ENCODE measurements around the gene SMYD4.

The SMYD4 gene

GRCh38 chr17:1733759-1734158 lies 95.9 kb downstream of the SMYD4 start:
- Histone ChIP-seq H3K9ac (ENCODE audit: insufficient read length, low read depth) (no peak overlapping the region), H3K4me1 (ENCODE audit: insufficient read depth, insufficient read length) (no peaks in the 10 kb centered on the region), H3K4me3 (ENCODE audit: insufficient read length, low read depth) (no peak overlapping the region), H3K9me3 (ENCODE audit: insufficient read depth, low read length) (peaks cover 30% of the 10 kb centered on the region; the same call in 1 of the 2 replicates), H3K27me3 (ENCODE audit: insufficient read depth, insufficient read length) (no peaks in the 10 kb centered on the region), H3K36me3 (ENCODE audit: insufficient read depth, insufficient read length, low read length) (peaks cover 33% of the 10 kb centered on the region)
- no peak for DNase-seq (ENCODE audit: low read depth, low spot score)
- no peak for TF ChIP-seq SUZ12 (IDR thresholded peaks at IDR 0.05; ENCODE audit: extremely low read depth, insufficient read depth, insufficient read length)
- TF ChIP-seq YY1 (IDR thresholded peaks at IDR 0.05; ENCODE audit: insufficient read depth, insufficient read length): no peak
- TF ChIP-seq ZNF274 (IDR thresholded peaks at IDR 0.05; ENCODE audit: low read depth, low read length): no peak

DNA sequence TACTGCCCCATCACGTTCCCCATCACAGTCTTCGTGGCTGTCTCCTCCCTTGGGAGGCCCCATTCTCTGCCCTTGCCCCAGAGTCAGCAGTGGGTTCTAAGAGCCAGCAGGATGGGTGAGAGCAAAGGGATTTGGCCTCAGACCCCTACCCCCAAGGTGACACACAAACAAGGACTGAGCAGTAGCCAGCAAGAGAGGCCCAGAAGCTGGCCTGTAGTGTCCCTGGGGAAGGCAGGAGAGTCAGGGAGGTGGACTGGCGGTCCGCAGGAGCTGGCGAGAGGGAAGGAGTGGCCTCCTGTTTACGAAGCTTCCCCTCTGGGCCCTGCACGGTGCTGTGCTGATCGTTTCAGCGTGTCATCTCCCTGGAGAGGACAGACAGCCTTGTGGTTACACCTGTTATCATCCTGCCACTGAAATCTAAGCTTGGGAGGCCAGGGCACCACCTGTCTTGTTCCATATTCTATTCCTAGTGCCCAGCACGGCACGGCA lies 96.8 kb downstream of the SMYD4 start:
- Histone ChIP-seq H3K27me3 (ENCODE audit: insufficient read depth, insufficient read length) (no peaks in the 10 kb centered on the region), H3K9me3 (ENCODE audit: insufficient read depth, low read length) (peaks cover 21% of the 10 kb centered on the region; the same call in 1 of the 2 replicates), H3K36me3 (ENCODE audit: insufficient read depth, insufficient read length, low read length) (peaks cover 38% of the 10 kb centered on the region), H3K9ac (ENCODE audit: insufficient read length, low read depth) (no peak overlapping the region), H3K4me3 (ENCODE audit: insufficient read length, low read depth) (no peak overlapping the region), H3K4me1 (ENCODE audit: insufficient read depth, insufficient read length) (no peaks in the 10 kb centered on the region)
- no peak for DNase-seq (ENCODE audit: low read depth, low spot score)
- TF ChIP-seq YY1 (IDR thresholded peaks at IDR 0.05; ENCODE audit: insufficient read depth, insufficient read length): no peak
- TF ChIP-seq SUZ12 (IDR thresholded peaks at IDR 0.05; ENCODE audit: extremely low read depth, insufficient read depth, insufficient read length): no peak
- TF ChIP-seq ZNF274 (IDR thresholded peaks at IDR 0.05; ENCODE audit: low read depth, low read length): no peak

GRCh38 chr17:1732241-1732832 lies 97.4 kb downstream of the SMYD4 start:
- no peak for DNase-seq (ENCODE audit: low read depth, low spot score)

DNA sequence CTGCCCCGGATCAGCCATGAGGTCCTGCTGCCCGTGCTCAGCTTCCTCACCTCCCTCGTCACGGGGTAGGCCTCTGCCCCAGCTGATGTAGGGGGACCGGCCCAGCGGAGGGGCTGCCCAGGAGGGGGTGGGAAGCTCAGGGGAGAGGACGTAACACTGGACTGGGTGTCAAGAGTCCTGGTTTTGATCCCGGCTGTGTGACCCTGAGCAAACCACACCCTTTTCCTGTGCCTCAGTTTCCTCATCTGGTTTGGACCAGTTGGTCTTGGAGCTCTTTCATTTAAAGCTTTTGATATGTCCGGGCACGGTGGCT lies 98.6 kb downstream of the SMYD4 start:
- Histone ChIP-seq H3K9me3 (ENCODE audit: insufficient read depth, low read length) (peaks cover 5% of the 10 kb centered on the region; the same call in 1 of the 2 replicates), H3K9ac (ENCODE audit: insufficient read length, low read depth) (no peak overlapping the region), H3K4me1 (ENCODE audit: insufficient read depth, insufficient read length) (no peaks in the 10 kb centered on the region), H3K27me3 (ENCODE audit: insufficient read depth, insufficient read length) (no peaks in the 10 kb centered on the region), H3K4me3 (ENCODE audit: insufficient read length, low read depth) (no peak overlapping the region), H3K36me3 (ENCODE audit: insufficient read depth, insufficient read length, low read length) (peaks cover 40% of the 10 kb centered on the region)
- no peak for DNase-seq (ENCODE audit: low read depth, low spot score)
- TF ChIP-seq ZNF274 (IDR thresholded peaks at IDR 0.05; ENCODE audit: low read depth, low read length): no peak
- TF ChIP-seq SUZ12 (IDR thresholded peaks at IDR 0.05; ENCODE audit: extremely low read depth, insufficient read depth, insufficient read length): no peak
- no peak for TF ChIP-seq YY1 (IDR thresholded peaks at IDR 0.05; ENCODE audit: insufficient read depth, insufficient read length)

More at GRCh38 chr17:1732241-1732832, 97.4 kb downstream of the SMYD4 start:
- Histone ChIP-seq H3K9ac (ENCODE audit: insufficient read length, low read depth) (no peak overlapping the region), H3K27me3 (ENCODE audit: insufficient read depth, insufficient read length) (no peaks in the 10 kb centered on the region), H3K4me1 (ENCODE audit: insufficient read depth, insufficient read length) (no peaks in the 10 kb centered on the region), H3K4me3 (ENCODE audit: insufficient read length, low read depth) (no peak overlapping the region), H3K36me3 (ENCODE audit: insufficient read depth, insufficient read length, low read length) (peaks cover 37% of the 10 kb centered on the region), H3K9me3 (ENCODE audit: insufficient read depth, low read length) (peaks cover 16% of the 10 kb centered on the region; the same call in 1 of the 2 replicates)
- TF ChIP-seq YY1 (IDR thresholded peaks at IDR 0.05; ENCODE audit: insufficient read depth, insufficient read length): no peak
- no peak for TF ChIP-seq ZNF274 (IDR thresholded peaks at IDR 0.05; ENCODE audit: low read depth, low read length)
- TF ChIP-seq SUZ12 (IDR thresholded peaks at IDR 0.05; ENCODE audit: extremely low read depth, insufficient read depth, insufficient read length): no peak

DNA sequence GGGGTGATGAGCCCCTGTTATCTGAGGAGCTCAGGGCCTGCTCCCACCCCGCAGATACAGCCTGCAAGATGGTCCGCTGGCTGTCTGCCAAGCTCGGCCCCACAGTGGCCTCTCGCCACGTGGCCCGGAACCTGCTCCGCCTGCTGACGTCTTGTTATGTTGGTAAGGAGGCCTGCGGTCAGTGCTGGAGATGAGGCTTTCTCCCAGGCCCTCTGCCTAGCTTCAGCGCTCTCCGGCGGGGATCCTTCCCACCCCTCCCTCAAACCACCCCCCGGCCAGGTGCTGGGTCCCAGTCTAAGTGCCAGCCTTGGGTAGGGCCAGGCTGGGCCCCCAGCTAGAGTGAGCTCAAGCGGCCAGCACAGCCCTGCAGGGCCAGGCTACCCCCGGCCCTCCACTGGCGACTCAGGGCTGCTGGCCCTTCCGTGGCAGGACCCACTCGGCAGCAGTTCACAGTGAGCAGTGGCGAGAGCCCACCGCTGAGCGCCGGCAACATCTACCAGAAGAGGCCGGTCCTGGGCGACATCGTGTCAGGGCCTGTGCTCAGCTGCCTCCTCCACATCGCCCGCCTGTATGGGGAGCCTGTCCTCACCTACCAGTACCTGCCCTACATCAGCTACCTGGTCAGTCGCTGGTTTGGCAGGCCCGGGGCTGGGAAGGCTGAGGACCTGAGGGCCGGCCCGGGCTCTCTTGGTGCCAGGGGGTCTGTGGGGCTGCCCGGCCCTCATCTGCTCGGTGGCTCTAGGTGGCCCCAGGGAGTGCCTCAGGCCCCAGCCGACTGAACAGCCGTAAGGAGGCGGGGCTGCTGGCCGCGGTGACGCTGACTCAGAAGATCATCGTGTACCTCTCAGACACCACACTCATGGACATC lies 99.1 kb downstream of the SMYD4 start:
- TF ChIP-seq SUZ12 (IDR thresholded peaks at IDR 0.05; ENCODE audit: extremely low read depth, insufficient read depth, insufficient read length) (no peak), YY1 (IDR thresholded peaks at IDR 0.05; ENCODE audit: insufficient read depth, insufficient read length) (no peak), ZNF274 (IDR thresholded peaks at IDR 0.05; ENCODE audit: low read depth, low read length) (no peak)
- H3K36me3 ChIP-seq (ENCODE audit: insufficient read depth, insufficient read length, low read length): peaks cover 40% of the 10 kb centered on the region

GRCh38 chr17:1729966-1730325 lies 99.8 kb downstream of the SMYD4 start:
- H3K27me3 ChIP-seq (ENCODE audit: insufficient read depth, insufficient read length): no peaks in the 10 kb centered on the region
- DNase-seq (ENCODE audit: low read depth, low spot score): no peak
- H3K9me3 ChIP-seq (ENCODE audit: insufficient read depth, low read length): no peaks in the 10 kb centered on the region; the same call in 1 of the 2 replicates
- TF ChIP-seq SUZ12 (IDR thresholded peaks at IDR 0.05; ENCODE audit: extremely low read depth, insufficient read depth, insufficient read length) (no peak), ZNF274 (IDR thresholded peaks at IDR 0.05; ENCODE audit: low read depth, low read length) (no peak), YY1 (IDR thresholded peaks at IDR 0.05; ENCODE audit: insufficient read depth, insufficient read length) (no peak)
- H3K4me3 ChIP-seq (ENCODE audit: insufficient read length, low read depth): no peak overlapping the region
- peaks cover 40% of the 10 kb centered on the region for H3K36me3 ChIP-seq (ENCODE audit: insufficient read depth, insufficient read length, low read length)
- H3K4me1 ChIP-seq (ENCODE audit: insufficient read depth, insufficient read length): peaks cover 4% of the 10 kb centered on the region
- no peak overlapping the region for H3K9ac ChIP-seq (ENCODE audit: insufficient read length, low read depth)

More for the DNA sequence above, 99.1 kb downstream of the SMYD4 start:
- no peak for DNase-seq (ENCODE audit: low read depth, low spot score)
- no peaks in the 10 kb centered on the region; the same call in 1 of the 2 replicates for H3K9me3 ChIP-seq (ENCODE audit: insufficient read depth, low read length)
- H3K9ac ChIP-seq (ENCODE audit: insufficient read length, low read depth): no peak overlapping the region
- no peak overlapping the region for H3K4me3 ChIP-seq (ENCODE audit: insufficient read length, low read depth)
- H3K27me3 ChIP-seq (ENCODE audit: insufficient read depth, insufficient read length): no peaks in the 10 kb centered on the region
- no peaks in the 10 kb centered on the region for H3K4me1 ChIP-seq (ENCODE audit: insufficient read depth, insufficient read length)
